Spleen (tissue), 11 donors: ENCODE measurements around the gene LPAR2. TPM values are rescaled to one million over a fixed set of nuclear protein-coding genes. Genes with fewer than 3 reads are reported as not detected.
A peak's percentile ranks its signal among the peaks of the same experiment; 100 is the strongest.

Source experiments
- DNase-seq: peaks from one replicate; pipeline ENCODE4 v3.0.0-alpha.2; 2020
- H3K27ac ChIP-seq, 8 donors: fragments of 200-600 bp; sonication (generic) in 7 of 8; 1 replicate in 4 of 8; 2 replicates in 4 of 8; pipeline versions ENCODE4 v1.5.0 to v1.8.0; 2016 to 2021; ENCODE audit warnings: inconsistent platforms in 4 of 8, mild to moderate bottlenecking in 4 of 8, moderate library complexity in 1 of 8
- H3K27me3 ChIP-seq, 7 donors: fragments of 200-600 bp; sonication (generic) in 6 of 7; replicated peaks in 1 of 7; 1 replicate in 4 of 7; 2 replicates in 3 of 7; pipeline versions ENCODE4 v1.5.0 to v1.8.0; 2016 to 2021; ENCODE audit warnings: inconsistent platforms in 3 of 7, mild to moderate bottlenecking in 1 of 7
- H3K36me3 ChIP-seq, 6 donors: fragments of 200-600 bp; sonication (generic) in 5 of 6; 1 replicate in 4 of 6; 2 replicates in 2 of 6; pipeline versions ENCODE4 v1.5.0 to v1.8.0; 2016 to 2021; ENCODE audit warnings: inconsistent platforms in 2 of 6
- H3K4me1 ChIP-seq, 6 donors: fragments of 200-600 bp; sonication (generic) in 5 of 6; 1 replicate in 3 of 6; 2 replicates in 3 of 6; pipeline versions ENCODE4 v1.5.0 to v1.8.0; 2016 to 2021; ENCODE audit warnings: inconsistent platforms in 3 of 6
- H3K4me3 ChIP-seq, 8 donors: fragments of 200-600 bp; sonication (generic) in 7 of 8; 1 replicate in 4 of 8; 2 replicates in 4 of 8; pipeline versions ENCODE4 v1.5.0 to v1.8.0; 2016 to 2021; ENCODE audit warnings: inconsistent platforms in 4 of 8, mild to moderate bottlenecking in 4 of 8, moderate library complexity in 2 of 8
- H3K9me3 ChIP-seq, 8 donors: fragments of 200-600 bp; sonication (generic) in 7 of 8; 1 replicate in 4 of 8; 2 replicates in 4 of 8; pipeline versions ENCODE4 v1.5.0 to v1.8.0; 2016 to 2021; ENCODE audit warnings: inconsistent platforms in 4 of 8
- CTCF ChIP-seq, 11 experiments: fragments of 200-600 bp in 7 of 11; fragments of 450-650 bp in 4 of 11; sonication (generic) in 4 of 11; IDR thresholded peaks in 8 of 11; conservative IDR thresholded peaks in 3 of 11; 1 replicate in 7 of 11; 2 replicates in 4 of 11; pipeline versions ENCODE4 v1.4.0 to v1.8.0; 2016 to 2021; ENCODE audit warnings: antibody characterized with exemption in 11 of 11, inconsistent platforms in 4 of 11, mild to moderate bottlenecking in 1 of 11
- POLR2A ChIP-seq, 3 donors: fragments of 450-650 bp; IDR thresholded peaks; one replicate each; pipeline ENCODE4 v1.5.1; 2017; ENCODE audit warnings: antibody characterized with exemption in 3 of 3, mild to moderate bottlenecking in 1 of 3
- POLR2AphosphoS5 ChIP-seq, 3 donors: sonication (generic); formaldehyde crosslinking; IDR thresholded peaks; one replicate each; pipeline ENCODE4 v1.5.1; 2017; ENCODE audit warnings: antibody characterized with exemption in 3 of 3
- WGBS, 5 donors: extraction: QIAGEN DNeasy Blood & Tissue Kit in 3 of 5; methylation state at CpG; one replicate each; pipeline versions ENCODE4 v1.1.5 to v1.1.7; 2013 to 2018; 5-methylcytosine and 5-hydroxymethylcytosine counted together
- intact Hi-C: fragments of 100-400 bp; cut with DNase I; formaldehyde crosslinking; loops from one replicate; pipeline ENCODE4 v1.15.0; 2023; ENCODE audit warnings: low total_unique reads
- polyA plus RNA-seq, 3 donors: library from polyadenylated mRNA; stranded (reverse); fragments of 200-250 nt; gene quantifications; one replicate each; pipeline ENCODE4 v1.2.1, GENCODE V29; 2013
- total RNA-seq, 7 donors: library from RNA; depleted of rRNA in 3 of 7; stranded (reverse); fragments of >200 nt in 3 of 7; fragmentation: NEBNext Ultra II Directional in 4 of 7; extraction: Animal tissue kit (Norgen Biotek cat#: 25700) in 4 of 7; gene quantifications; one replicate each; pipeline versions ENCODE4 v1.1.0 to v1.2.1, GENCODE V29; 2016 to 2021
- donor health status: healthy with polysubstance abuse.
- donor health status: DM: no; HTN: no; CAD: no; lungs with moderate emphysema.
- donor health status: DM: no; HTN: no; CAD: no.
- donor health status: Bipolar disorder and iron deficiency.
- donor health status: healthy.
- donor health status: DM: no; HTN: no; CAD: no.
- donor health status: DM: yes; HTN: yes; CAD: no.

The LPAR2 gene
- total and polyA plus RNA-seq, 10 donors: 12.4 to 62.8 (median 41.5) TPM

GRCh38 chr19:19662871-19663255 is 34.8 kb upstream of the LPAR2 start:
- no peak for DNase-seq
- Histone ChIP-seq H3K9me3 (peaks cover 0 to 6% (median 0%) of the 10 kb centered on the region in 8 donors), H3K27ac (peak overlapping the region; percentile 78 to 97 (median 95)), H3K27me3 (no peaks in the 10 kb centered on the region), H3K4me3 (peak overlapping the region; percentile 92 to 100 (median 96)), H3K36me3 (peaks cover 4 to 37% (median 25%) of the 10 kb centered on the region in 6 donors), H3K4me1 (peaks cover 21 to 75% (median 44%) of the 10 kb centered on the region in 6 donors)
- intact Hi-C loops: loop anchor here (10.0 kb wide), 1 partner anchor 72 kb away; the partner anchor contains the start of gene ZNF14
- no peak for TF ChIP-seq POLR2A (IDR thresholded peaks at IDR 0.05)
- TF ChIP-seq POLR2AphosphoS5 (IDR thresholded peaks at IDR 0.05): no peak
- no peak for TF ChIP-seq CTCF (IDR thresholded peaks at IDR 0.05 in 8 of 11, conservative IDR thresholded peaks at IDR 0.05 in 3 of 11)
- WGBS, 5 donors: 7 to 27% (median 12%) methylated on average over 7 to 17 of the region's 17 CpGs

- Histone ChIP-seq H3K9me3 (peaks cover 0 to 6% (median 0%) of the 10 kb centered on the region in 8 donors), H3K4me3 (peak overlapping the region; percentile 92 to 100 (median 96)), H3K27me3 (no peaks in the 10 kb centered on the region), H3K27ac (peak overlapping the region in 7 of 8 donors; percentile 13 to 97 (median 94)), H3K36me3 (peaks cover 4 to 43% (median 30%) of the 10 kb centered on the region in 6 donors), H3K4me1 (peaks cover 17 to 70% (median 39%) of the 10 kb centered on the region in 6 donors)
- DNase-seq: no peak
- no peak for TF ChIP-seq CTCF (IDR thresholded peaks at IDR 0.05 in 8 of 11, conservative IDR thresholded peaks at IDR 0.05 in 3 of 11)
- no peak for TF ChIP-seq POLR2AphosphoS5 (IDR thresholded peaks at IDR 0.05)
- no peak for TF ChIP-seq POLR2A (IDR thresholded peaks at IDR 0.05)
- intact Hi-C loops: loop anchor here (10.0 kb wide), 1 partner anchor 72 kb away; the partner anchor contains the start of gene ZNF14
- WGBS, 5 donors: 69 to 83% (median 78%) methylated on average over 8 of the region's 8 CpGs
Observed at GRCh38 chr19:19662344-19662743, 34.3 kb upstream of the LPAR2 start.

GRCh38 chr19:19661675-19662251 is 33.7 kb upstream of the LPAR2 start:
- Histone ChIP-seq H3K27ac (peak overlapping the region; percentile 0 to 97 (median 94)), H3K9me3 (peaks cover 0 to 6% (median 0%) of the 10 kb centered on the region in 8 donors), H3K4me3 (peak overlapping the region in 7 of 8 donors; percentile 13 to 100 (median 95)), H3K4me1 (peaks cover 16 to 64% (median 35%) of the 10 kb centered on the region in 6 donors), H3K36me3 (peaks cover 4 to 48% (median 36%) of the 10 kb centered on the region in 6 donors), H3K27me3 (no peaks in the 10 kb centered on the region)
- TF ChIP-seq POLR2AphosphoS5 (IDR thresholded peaks at IDR 0.05): peak in 1 of 3 donors; percentile 59
- TF ChIP-seq POLR2A (IDR thresholded peaks at IDR 0.05): no peak
- no peak for TF ChIP-seq CTCF (IDR thresholded peaks at IDR 0.05 in 8 of 11, conservative IDR thresholded peaks at IDR 0.05 in 3 of 11)
- intact Hi-C loops: loop anchor here (10.0 kb wide), 1 partner anchor 73 kb away; the partner anchor contains the start of gene ZNF14
- WGBS, 5 donors: 61 to 77% (median 68%) methylated on average over 18 of the region's 18 CpGs
- peak; percentile 79 for DNase-seq

GRCh38 chr19:19661141-19661674 is 33.2 kb upstream of the LPAR2 start:
- H3K4me3 ChIP-seq: peak overlapping the region in 6 of 8 donors; percentile 13 to 100 (median 94)
- intact Hi-C loops: loop anchor here (10.0 kb wide), 1 partner anchor 74 kb away; the partner anchor contains the start of gene ZNF14

More at GRCh38 chr19:19661141-19661674, 33.2 kb upstream of the LPAR2 start:
- Histone ChIP-seq H3K4me1 (peaks cover 16 to 59% (median 33%) of the 10 kb centered on the region in 6 donors), H3K27me3 (no peaks in the 10 kb centered on the region), H3K36me3 (peaks cover 4 to 54% (median 42%) of the 10 kb centered on the region in 6 donors), H3K9me3 (peaks cover 0 to 6% (median 0%) of the 10 kb centered on the region in 8 donors), H3K27ac (peak overlapping the region in 6 of 8 donors; percentile 0 to 97 (median 96))
- no peak for DNase-seq
- no peak for TF ChIP-seq POLR2A (IDR thresholded peaks at IDR 0.05)
- no peak for TF ChIP-seq CTCF (IDR thresholded peaks at IDR 0.05 in 8 of 11, conservative IDR thresholded peaks at IDR 0.05 in 3 of 11)
- TF ChIP-seq POLR2AphosphoS5 (IDR thresholded peaks at IDR 0.05): no peak
- WGBS, 5 donors: 81 to 90% (median 86%) methylated on average over 10 of the region's 10 CpGs
